GM19455 (cell line): ENCODE results near the gene NSUN2.
"Not testable (repeated sequence)": the region's sequence is repeated elsewhere in the genome, so short reads cannot be mapped to it uniquely, and the experiment has no call there.

Experiments
- ATAC-seq: cut with Tn5 transposase; IDR thresholded peaks from one replicate; pipeline ENCODE4 v1.9.1; 2021; ENCODE audit not compliant: unreplicated experiment

NSUN2 gene

DNA sequence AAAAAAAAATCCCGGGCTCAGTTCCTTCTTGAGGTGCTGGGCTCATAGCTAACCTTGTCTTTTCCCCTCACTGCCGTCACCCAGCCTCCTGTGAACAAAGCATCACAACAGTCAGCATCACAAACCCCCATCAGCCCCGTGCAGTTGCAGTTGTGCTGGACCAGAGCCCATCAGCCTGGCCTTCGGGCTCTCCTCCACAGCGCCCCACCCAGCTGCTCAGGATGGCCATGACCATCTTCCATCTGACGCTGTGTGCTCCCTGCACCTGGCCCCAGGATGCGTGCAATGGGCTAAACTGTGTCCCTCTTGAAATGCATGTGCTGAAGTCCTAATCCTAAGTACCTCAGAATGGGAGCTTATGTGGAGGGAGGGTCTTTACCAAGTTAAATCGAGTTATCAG, 48.1 kb downstream of the NSUN2 start:
- ATAC-seq = no peak

DNA sequence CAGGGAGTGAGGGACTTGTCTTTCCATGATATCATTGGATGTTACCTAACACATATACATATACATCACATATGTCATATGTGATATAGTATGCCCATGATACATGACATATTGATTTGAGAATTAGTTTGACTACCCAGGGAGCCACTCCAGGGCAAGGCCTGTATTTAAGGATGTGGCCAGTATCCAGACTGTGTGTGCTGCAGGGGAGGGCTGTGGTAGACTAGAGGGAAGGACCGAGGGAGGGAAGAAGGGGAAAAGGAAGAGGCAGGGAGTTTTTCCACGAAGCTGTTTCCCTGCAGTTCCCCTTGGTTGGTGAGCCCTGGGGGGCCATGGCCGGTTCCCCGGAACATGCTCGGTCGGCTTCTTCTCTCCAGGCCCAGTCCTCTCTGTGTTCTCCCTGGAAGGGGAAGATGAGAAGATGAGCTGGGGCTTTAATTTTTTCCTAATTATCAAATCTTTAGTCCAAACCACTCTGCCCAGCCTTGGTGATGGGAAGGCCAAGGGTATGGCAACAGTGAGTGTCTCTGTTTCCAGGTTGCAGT, 48.7 kb downstream of the NSUN2 start:
- ATAC-seq = no peak

DNA sequence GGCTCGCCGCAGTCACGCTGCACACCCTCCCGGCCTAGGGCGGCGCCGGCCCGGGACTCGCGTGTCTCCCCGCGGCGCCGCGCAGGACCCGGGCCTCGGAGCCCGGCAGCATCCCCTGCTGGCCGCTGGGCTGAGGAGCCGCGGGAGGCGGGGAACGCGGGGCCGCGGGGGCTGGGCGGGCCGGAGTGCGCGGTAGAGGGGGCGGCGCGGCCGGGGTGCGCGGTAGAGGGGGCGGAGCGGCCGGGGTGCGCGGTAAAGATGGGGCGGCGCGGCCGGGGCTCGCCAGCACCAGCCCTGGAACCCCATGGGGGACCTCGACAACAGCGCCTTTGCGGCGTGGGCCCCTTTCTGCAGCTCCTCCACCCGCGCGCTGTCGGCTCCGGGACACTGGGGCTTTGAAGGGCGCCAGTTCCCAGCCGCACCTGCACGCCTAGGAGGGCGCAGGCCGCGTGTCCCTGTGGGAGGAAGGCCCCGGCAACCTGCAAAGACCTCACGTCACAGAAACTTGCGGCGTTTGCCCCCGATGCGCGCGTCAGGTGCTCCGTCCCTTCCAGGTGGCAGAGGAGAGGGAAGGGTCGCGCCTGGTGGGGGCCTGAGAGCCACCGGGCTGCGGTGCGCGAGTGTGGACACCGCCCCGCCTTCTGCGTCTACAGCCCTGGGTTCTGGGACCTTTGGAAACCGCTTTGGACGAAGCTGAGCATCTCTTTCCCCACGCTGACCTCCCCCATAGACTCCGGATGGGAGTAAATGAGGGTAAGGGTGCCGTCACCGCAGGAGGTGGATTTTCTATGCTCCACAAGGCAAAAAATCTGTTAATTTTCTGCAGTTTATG, 49.6 kb downstream of the NSUN2 start:
- no peak for ATAC-seq

DNA sequence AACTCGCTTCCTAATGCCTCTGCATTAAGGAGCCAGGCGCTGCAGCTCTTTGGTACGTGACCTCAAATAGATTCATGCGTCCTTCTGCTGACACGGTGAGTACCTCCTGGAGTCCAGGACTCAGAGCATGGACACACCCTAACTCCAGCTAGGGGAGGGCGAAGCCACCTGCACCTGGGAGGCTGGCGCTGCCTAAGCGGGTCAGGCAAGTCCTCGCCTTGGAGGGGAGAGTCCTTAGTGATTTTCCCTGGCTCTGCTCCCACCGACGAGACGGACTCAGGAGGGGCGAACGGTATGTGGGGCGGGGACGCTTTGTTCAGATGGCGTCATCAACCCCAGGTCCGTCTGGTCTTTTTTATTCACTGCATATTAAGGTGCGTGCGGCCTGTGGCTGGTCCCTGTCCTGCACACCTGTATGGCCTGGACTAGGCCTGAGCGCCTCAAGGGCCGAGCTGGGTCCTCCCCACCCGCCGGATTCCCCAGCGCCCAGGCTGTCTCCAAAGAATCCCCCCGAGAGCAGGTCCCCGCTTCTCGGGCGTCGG, 50.3 kb downstream of the NSUN2 start:
- no peak for ATAC-seq

DNA sequence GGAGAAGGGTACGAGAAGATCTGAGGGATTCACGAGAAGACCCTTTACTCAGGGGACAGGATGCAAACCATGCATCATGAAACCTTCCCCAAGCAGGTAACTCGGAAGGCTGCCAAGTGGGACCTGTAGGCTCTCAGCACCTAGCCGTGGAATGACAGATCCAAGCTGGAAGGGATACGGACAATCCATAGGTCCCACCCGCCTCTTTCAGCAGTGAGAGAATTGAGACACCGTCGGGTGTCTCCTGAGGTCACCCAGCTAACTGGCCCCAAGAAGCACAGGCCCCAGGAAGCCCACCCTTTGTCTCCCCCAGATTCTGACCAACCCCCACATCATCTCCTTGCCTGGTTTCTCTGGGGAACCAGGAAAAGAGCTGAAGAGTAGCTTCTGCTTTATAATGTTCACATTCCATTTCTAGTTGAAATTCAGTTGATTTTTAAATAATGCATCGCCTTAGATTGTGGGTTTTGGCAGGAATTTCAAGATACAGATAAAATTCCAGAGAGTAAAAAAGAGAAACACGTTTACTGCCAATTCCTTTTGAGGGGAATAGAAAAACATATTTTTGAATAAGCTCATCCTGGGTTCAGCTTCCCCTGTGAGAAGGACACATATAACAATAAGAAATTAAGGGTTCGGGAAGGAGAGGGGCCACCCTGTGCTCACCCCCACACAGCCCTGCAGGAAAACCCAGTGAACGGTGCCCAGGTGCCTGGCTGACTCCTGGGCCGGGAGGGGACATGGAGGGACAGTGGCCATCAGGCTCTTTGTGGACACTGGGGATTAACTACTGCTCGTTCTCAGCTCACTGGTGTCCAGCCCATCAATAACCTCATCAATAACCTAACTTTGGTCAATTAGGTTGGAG, 51.1 kb downstream of the NSUN2 start:
- no peak for ATAC-seq

DNA sequence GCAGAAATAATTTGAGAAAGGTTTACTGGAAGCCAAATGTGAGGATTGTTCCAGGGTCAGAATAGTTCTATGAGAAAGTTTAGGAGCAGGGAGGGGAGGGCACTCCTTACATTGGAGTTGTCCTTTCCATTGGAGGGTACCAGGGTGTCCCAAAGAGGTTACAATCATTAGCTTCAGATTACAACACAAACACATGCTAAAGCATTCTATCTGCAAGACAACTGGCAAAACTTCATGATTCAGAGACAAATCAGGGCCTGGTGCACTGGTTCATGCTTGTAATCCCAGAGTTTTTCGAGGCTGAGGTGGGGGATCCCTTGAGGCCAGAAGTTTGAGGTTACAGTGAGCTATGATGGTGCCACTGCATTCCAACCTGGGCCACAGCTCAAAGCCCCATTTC, 51.8 kb downstream of the NSUN2 start:
- ATAC-seq = no peak

DNA sequence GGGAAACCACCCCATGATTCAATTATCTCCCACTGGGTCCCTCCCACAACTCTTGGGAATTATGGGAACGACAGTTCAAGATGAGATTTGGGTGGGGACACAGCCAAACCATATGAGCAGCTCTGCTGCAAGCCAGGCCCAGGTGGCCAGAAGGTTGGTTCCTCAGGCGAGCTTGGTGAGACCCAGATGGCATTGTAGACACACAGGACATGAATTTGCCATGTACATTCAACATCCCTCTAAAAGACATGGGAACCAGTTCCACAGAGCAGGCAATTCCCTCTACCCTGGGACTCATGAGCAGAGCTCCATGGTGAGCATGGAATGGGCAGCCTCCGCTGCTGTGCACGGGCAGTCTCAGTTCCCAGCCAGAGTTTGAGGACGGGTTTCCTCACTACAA, 53.3 kb downstream of the NSUN2 start:
- no peak for ATAC-seq

DNA sequence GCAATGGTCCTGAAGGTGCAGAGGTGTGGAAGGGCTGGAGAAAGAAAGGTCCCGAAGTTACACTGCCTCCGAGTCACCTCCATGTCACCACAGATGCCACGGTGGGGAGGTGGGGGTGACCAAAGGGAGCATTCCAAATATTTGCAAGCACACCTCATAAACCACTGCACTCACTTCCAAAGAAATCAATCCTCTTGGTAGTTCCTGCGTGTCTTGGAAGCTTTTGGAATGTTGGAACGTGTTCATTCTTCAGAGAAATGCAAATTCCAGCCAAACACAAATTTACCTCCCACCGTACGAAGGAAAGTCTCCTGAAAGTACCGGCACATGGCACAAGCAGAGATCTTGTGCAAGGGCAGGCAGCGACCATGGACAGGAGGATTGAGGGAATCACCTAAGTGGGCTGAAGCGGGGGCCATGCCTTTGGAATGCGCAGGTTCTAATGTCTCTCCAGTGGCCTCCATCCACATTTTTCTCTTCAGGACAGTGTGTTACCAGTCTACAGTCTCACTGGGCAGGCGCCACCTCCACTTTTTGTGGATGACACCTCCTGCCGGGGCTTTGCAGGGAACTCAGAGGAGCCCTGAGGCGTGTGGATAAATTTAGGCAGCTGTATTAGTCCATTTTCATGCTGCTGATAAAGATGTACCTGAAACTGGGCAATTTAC, 54.0 kb downstream of the NSUN2 start:
- ATAC-seq = no peak

DNA sequence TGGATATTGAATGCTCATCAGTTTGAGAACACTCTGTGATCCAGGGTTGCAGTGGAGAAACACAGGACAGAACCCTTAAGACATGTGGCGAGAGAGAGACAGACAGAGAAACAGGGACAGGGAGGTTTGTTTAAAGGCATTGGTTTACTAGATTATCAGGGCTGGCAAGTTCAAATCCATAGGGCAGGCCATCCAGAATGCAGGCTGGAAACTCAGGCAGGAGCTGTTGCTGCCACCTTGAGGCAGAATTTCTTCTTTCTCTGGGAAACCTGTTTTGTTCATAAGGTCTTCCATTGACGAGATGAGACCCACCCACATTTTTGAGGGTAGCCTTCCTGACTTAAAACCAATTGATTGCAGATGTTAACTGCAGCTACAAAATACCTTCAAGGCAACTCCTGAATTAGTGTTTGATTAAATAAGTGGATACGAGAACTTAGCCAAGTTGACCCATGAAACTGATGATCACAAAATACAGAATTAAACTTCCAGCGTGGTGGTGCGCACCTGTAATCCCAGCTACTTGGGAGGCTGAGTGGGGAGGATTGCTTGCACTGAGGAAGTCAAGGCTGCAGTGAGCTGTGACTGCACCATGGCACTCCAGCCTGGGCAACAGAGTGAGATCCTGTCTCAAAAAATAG, 55.9 kb downstream of the NSUN2 start:
- ATAC-seq = no peak

DNA sequence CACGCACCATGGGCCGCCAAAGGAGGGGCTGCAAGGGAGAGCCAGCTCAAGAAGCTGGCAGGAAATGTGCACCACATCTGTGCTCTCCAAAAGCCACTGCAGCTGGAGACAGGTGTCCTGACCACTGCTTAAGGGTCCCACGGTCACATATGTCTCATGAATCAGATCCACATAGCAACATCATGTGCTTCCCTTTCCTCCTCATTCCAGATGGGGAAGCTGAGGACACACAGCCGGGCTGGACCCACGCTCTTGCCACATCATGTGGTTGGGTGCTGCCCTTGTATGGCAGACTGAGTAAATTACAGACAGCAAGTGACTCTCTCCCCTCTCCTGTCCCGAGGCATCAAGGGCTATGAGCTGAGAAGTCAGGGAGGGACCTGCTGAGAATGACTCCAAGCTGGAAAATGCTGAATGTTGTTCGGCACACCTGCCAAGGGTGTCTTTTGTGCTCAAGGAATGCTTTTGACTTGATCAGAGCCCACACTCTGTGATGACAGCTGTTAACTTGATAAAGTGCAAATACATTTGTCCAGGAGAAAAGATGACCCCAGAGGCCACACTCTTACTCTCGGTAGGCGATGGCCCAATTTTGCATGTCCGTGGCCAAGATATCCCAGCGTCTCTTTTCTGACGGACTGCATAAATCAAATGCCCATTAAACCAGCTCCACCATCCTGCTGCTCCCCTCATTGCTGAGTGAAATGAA, 58.2 kb downstream of the NSUN2 start:
- ATAC-seq = no peak

DNA sequence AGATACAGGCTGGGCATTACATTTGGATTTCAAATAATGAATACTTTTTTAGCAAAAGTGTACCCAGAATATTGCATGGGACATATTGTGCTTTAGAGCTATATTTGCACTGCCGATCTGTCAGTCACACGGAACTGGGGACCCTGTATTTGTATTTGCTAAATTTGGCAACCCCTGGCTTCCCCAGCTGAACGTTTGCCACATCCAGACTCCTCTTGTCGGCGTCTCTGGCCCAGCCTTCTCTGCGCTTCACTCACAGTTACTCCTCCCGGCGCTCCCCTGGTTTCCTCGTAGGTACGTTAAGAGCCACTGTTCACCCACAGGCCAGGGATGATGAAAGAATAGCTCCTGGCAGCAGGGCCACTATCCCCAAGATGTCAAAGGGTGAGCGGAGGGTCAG, 58.7 kb downstream of the NSUN2 start:
- no peak for ATAC-seq

DNA sequence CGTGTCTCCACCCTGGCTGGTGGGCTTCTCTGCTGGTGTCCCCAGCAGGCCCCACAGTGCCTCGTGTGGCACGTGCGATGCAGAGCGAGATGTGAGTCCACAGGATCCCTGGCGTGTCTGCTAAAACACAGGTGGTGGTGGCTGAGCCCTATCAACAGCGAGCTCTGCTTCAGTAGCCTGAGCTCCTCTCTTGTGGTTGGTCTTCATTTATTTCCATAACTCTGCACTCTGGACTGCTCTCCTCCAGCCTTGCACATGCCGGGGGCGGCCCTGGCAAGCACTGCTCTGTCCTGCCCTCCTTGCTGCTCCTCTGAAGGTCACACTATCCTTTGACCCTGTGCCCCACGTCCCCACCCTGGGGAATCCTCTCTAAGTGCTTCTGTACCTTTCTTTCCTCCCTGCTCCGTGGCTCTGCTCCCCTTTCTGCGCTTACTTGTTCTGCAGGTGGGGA, 59.2 kb downstream of the NSUN2 start:
- no peak for ATAC-seq

DNA sequence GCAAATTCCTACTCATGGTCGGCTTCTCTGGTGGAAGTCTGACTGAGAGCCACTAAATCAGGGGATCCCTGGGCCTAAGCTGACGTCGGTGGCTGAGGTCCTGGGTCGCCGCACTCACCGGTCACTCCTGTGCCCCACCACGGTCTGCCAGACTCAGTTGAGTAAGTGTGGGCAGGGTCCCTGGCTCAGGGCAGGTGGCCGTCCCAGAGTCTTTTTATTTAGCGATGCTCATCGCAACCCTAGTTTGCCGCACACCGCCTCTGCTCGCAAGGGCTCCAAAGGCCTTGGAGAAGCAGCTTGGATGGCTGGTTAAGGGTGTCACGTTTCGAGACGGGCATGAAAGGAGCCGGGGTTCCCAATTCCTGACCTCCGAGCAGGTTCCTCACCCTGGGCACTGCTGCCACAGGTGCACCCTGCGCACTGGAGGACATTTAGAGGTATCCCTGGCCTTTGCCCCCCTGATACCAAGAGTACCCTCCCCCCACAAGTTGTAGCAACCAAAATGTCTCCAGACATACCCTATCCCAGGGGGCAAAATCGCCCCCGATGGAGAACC, 59.9 kb downstream of the NSUN2 start:
- no peak for ATAC-seq

DNA sequence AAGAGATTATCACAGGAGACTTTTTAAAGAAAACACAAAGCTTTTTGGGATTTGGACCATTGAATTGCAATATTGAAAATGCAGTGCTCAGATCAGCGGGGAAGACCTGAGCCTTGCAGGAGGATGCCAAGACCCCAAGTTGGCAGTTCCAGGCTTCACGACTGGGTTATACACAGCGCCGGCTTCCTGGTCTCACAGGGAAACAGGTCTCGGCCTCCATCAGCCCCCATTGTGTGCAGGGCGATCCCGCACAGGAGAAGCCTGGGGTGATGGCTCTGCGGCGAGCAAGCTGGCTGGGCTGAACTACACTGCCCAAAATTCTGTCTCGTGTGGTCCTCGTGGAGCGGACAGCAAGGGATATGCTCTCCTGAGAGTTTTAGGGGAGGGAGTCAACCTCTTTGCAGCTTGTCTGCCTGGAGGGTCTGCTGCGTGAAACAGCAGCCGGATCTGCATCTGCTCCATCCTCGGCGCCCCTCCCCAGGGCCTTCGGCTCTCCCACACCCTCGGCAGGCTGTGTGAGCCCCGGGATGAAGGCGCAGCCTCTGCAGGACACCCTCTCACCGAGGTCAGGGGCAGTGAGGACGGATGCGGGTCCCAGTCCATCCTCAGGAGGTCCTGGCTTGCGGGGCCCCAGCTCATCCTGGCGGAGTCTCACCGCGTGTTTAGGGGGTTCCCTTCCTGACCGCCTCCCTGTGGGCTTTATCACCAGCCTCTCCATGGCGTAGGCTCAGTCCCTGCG, 60.6 kb downstream of the NSUN2 start:
- no peak for ATAC-seq

DNA sequence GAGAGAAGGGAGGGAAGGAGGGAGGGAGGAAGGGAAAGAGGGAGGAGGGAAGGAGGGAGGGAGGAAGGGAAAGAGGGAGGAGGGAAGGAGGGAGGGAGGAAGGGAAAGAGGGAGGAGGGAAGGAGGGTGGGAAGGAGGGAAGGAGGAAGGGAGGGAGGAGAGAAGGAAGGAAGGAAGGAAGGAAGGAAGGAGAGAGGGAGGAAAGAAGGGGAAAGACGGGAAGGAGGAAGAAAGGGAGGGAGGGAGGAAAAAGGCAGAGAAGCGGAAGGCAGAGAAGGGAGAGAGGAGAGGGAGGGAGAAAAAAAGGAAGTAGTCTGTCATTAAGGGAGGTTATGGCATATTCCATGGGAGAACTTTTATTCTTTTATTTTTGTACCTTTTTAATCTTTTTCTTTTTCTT, 61.2 kb downstream of the NSUN2 start:
- ATAC-seq = not testable (repeated sequence)

DNA sequence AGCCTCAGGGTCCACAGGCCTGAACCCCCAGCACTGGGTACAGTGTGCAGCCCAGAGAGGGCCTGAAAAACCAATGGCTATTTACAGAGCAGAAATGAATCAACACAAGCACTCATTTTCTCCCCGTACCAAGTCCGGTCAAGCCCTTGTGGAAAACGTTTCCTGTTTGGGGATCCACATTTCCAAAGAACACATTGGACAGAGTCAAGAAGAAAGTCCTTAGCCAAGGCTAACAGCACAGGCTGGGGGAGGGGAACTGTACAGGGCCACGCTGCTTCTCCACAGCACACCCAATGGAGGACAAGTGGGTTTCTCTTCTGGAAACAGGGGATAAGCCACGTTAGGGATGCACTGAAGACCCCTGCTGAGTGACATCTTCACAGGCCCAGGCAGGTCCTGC, 62.3 kb downstream of the NSUN2 start:
- no peak for ATAC-seq

DNA sequence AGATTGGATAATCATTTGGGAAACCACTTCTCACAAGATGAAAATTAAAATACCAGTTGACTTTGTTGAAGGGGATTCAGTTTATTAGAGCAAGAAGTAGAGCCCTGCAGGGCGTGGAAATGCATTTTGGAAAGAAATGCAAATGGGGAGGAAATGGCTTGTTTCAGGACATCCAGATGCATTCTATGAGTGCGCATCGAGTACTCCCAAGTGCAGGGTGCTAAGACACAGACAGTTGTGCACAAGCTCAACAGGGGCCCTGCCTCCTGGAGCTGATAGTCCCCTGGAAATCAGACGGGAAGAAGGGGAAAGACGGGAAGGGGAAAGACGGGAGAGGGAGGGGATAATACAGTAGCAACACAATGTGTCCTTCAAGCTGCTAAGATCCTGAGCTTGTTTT, 64.0 kb downstream of the NSUN2 start:
- ATAC-seq = no peak

DNA sequence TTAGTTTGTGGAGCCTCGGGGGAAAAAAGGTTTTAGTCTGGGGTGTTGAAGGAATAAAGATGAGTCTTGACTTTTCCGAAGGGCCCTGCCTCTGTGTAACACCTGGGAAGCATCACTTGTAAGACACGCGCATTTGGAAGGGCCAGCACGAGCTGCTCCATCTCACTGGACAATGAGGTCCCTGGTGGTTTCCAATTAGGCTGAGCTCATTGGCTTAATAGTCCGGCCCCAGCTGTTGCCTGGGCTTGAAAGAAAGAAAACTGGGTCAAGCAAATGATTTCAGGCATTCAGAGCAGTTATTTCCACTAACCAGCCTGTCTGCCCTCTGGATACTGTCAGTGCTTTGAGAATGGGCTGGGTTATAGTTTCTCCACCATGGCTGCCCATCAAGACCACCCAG, 64.5 kb downstream of the NSUN2 start:
- no peak for ATAC-seq

DNA sequence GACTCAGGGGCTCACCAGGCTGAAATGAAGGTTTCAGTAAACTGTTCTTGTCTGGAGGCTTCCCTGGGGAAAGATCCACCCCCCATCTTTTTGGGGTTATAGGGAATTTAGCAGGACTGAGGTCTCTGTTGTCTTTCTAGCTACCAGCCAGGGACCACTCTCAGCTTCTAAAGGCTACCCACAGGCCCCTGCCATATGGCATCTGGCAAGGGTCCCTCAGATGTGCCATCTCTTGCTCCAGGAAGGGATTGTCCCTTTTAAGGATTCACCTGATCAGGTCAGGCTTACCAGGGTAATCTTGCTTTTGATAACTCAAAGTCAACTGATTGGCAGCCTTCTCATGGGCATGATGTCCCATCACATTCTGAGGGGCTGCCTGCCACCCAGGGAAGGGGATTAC, 65.0 kb downstream of the NSUN2 start:
- no peak for ATAC-seq
